Measurements from ENCODE around the gene HNRNPDL.
"Not testable (repeated sequence)": the region's sequence is repeated elsewhere in the genome, so short reads cannot be mapped to it uniquely, and the experiment has no call there.

Gene HNRNPDL

GRCh38 chr4:82423245-82424054 lies 6.8 kb downstream of the HNRNPDL start:
- Mint-ChIP-seq H3K27me3 (no peaks in the 10 kb centered on the region), H3K27ac (peak overlapping the region; percentile 86), H3K4me1 (ENCODE audit: low read depth) (peaks cover 60% of the 10 kb centered on the region), H3K4me3 (peak overlapping the region; percentile 48), H3K36me3 (peaks cover 38% of the 10 kb centered on the region), H3K9me3 (ENCODE audit: low read depth) (no peaks in the 10 kb centered on the region)

- Mint-ChIP-seq H3K9me3 (ENCODE audit: low read depth) (no peaks in the 10 kb centered on the region), H3K4me3 (no peak overlapping the region), H3K27ac (peak overlapping the region; percentile 86), H3K4me1 (ENCODE audit: low read depth) (peaks cover 55% of the 10 kb centered on the region), H3K27me3 (no peaks in the 10 kb centered on the region), H3K36me3 (peaks cover 31% of the 10 kb centered on the region)
Observed at GRCh38 chr4:82422616-82423015, 7.6 kb downstream of the HNRNPDL start.

GRCh38 chr4:82421796-82422560 lies 8.3 kb downstream of the HNRNPDL start:
- H3K27ac Mint-ChIP-seq = peak overlapping the region; percentile 70
- H3K9me3 Mint-ChIP-seq (ENCODE audit: low read depth) = no peaks in the 10 kb centered on the region
- peaks cover 26% of the 10 kb centered on the region for H3K36me3 Mint-ChIP-seq
- no peak overlapping the region for H3K4me3 Mint-ChIP-seq
- H3K27me3 Mint-ChIP-seq = no peaks in the 10 kb centered on the region
- peaks cover 49% of the 10 kb centered on the region for H3K4me1 Mint-ChIP-seq (ENCODE audit: low read depth)

GRCh38 chr4:82419451-82419850 lies 10.8 kb downstream of the HNRNPDL start:
- Mint-ChIP-seq H3K27ac (no peak overlapping the region), H3K36me3 (peaks cover 10% of the 10 kb centered on the region), H3K4me1 (ENCODE audit: low read depth) (peaks cover 27% of the 10 kb centered on the region), H3K27me3 (peaks cover 7% of the 10 kb centered on the region), H3K4me3 (no peak overlapping the region), H3K9me3 (ENCODE audit: low read depth) (no peaks in the 10 kb centered on the region)

- Mint-ChIP-seq H3K9me3 (ENCODE audit: low read depth) (no peaks in the 10 kb centered on the region), H3K36me3 (no peaks in the 10 kb centered on the region), H3K4me3 (peak overlapping the region; percentile 42), H3K27me3 (peaks cover 9% of the 10 kb centered on the region), H3K27ac (no peak overlapping the region), H3K4me1 (ENCODE audit: low read depth) (peaks cover 7% of the 10 kb centered on the region)
Observed at GRCh38 chr4:82415922-82416365, 14.3 kb downstream of the HNRNPDL start.

GRCh38 chr4:82415061-82415460 lies 15.2 kb downstream of the HNRNPDL start:
- not testable (repeated sequence) for H3K36me3 Mint-ChIP-seq; H3K27ac Mint-ChIP-seq; H3K4me3 Mint-ChIP-seq; H3K27me3 Mint-ChIP-seq; H3K9me3 Mint-ChIP-seq (ENCODE audit: low read depth); H3K4me1 Mint-ChIP-seq (ENCODE audit: low read depth)

- H3K4me3 Mint-ChIP-seq = no peak overlapping the region
- H3K4me1 Mint-ChIP-seq (ENCODE audit: low read depth) = peaks cover 1% of the 10 kb centered on the region
- H3K27me3 Mint-ChIP-seq = peaks cover 1% of the 10 kb centered on the region
- H3K9me3 Mint-ChIP-seq (ENCODE audit: low read depth) = no peaks in the 10 kb centered on the region
- H3K27ac Mint-ChIP-seq = no peak overlapping the region
- H3K36me3 Mint-ChIP-seq = no peaks in the 10 kb centered on the region
Observed at GRCh38 chr4:82403725-82404124, 26.5 kb downstream of the HNRNPDL start.

- peaks cover 1% of the 10 kb centered on the region for H3K27me3 Mint-ChIP-seq
- H3K27ac Mint-ChIP-seq = no peak overlapping the region
- H3K4me1 Mint-ChIP-seq (ENCODE audit: low read depth) = peaks cover 1% of the 10 kb centered on the region
- H3K4me3 Mint-ChIP-seq = no peak overlapping the region
- no peaks in the 10 kb centered on the region for H3K9me3 Mint-ChIP-seq (ENCODE audit: low read depth)
- no peaks in the 10 kb centered on the region for H3K36me3 Mint-ChIP-seq
Observed at GRCh38 chr4:82402196-82402775, 28.0 kb downstream of the HNRNPDL start.

GRCh38 chr4:82401600-82401999 lies 28.7 kb downstream of the HNRNPDL start:
- H3K4me1 Mint-ChIP-seq (ENCODE audit: low read depth) = peaks cover 1% of the 10 kb centered on the region
- H3K9me3 Mint-ChIP-seq (ENCODE audit: low read depth) = no peaks in the 10 kb centered on the region
- no peaks in the 10 kb centered on the region for H3K36me3 Mint-ChIP-seq
- H3K27me3 Mint-ChIP-seq = peaks cover 1% of the 10 kb centered on the region
- H3K27ac Mint-ChIP-seq = no peak overlapping the region
- H3K4me3 Mint-ChIP-seq = no peak overlapping the region

GRCh38 chr4:82398263-82398662 lies 32.0 kb downstream of the HNRNPDL start:
- H3K4me3 Mint-ChIP-seq = no peak overlapping the region
- H3K27ac Mint-ChIP-seq = no peak overlapping the region
- peaks cover 1% of the 10 kb centered on the region for H3K27me3 Mint-ChIP-seq
- H3K4me1 Mint-ChIP-seq (ENCODE audit: low read depth) = no peaks in the 10 kb centered on the region
- H3K36me3 Mint-ChIP-seq = no peaks in the 10 kb centered on the region
- H3K9me3 Mint-ChIP-seq (ENCODE audit: low read depth) = no peaks in the 10 kb centered on the region

- peaks cover 1% of the 10 kb centered on the region for H3K27me3 Mint-ChIP-seq
- H3K4me3 Mint-ChIP-seq = no peak overlapping the region
- no peak overlapping the region for H3K27ac Mint-ChIP-seq
- no peaks in the 10 kb centered on the region for H3K36me3 Mint-ChIP-seq
- no peaks in the 10 kb centered on the region for H3K9me3 Mint-ChIP-seq (ENCODE audit: low read depth)
- H3K4me1 Mint-ChIP-seq (ENCODE audit: low read depth) = no peaks in the 10 kb centered on the region
Observed at GRCh38 chr4:82397527-82397926, 32.7 kb downstream of the HNRNPDL start.

GRCh38 chr4:82394896-82395295 lies 35.4 kb downstream of the HNRNPDL start:
- Mint-ChIP-seq H3K27me3 (no peaks in the 10 kb centered on the region), H3K9me3 (ENCODE audit: low read depth) (no peaks in the 10 kb centered on the region), H3K27ac (no peak overlapping the region), H3K4me3 (no peak overlapping the region), H3K4me1 (ENCODE audit: low read depth) (no peaks in the 10 kb centered on the region), H3K36me3 (no peaks in the 10 kb centered on the region)

- H3K27ac Mint-ChIP-seq; H3K4me3 Mint-ChIP-seq; H3K36me3 Mint-ChIP-seq; H3K27me3 Mint-ChIP-seq; H3K9me3 Mint-ChIP-seq (ENCODE audit: low read depth); H3K4me1 Mint-ChIP-seq (ENCODE audit: low read depth): not testable (repeated sequence)
Observed at GRCh38 chr4:82390061-82390460, 40.2 kb downstream of the HNRNPDL start.

- no peak overlapping the region for H3K4me3 Mint-ChIP-seq
- H3K27me3 Mint-ChIP-seq = no peaks in the 10 kb centered on the region
- no peaks in the 10 kb centered on the region for H3K4me1 Mint-ChIP-seq (ENCODE audit: low read depth)
- H3K9me3 Mint-ChIP-seq (ENCODE audit: low read depth) = no peaks in the 10 kb centered on the region
- no peak overlapping the region for H3K27ac Mint-ChIP-seq
- H3K36me3 Mint-ChIP-seq = no peaks in the 10 kb centered on the region
Observed at GRCh38 chr4:82388405-82388804, 41.9 kb downstream of the HNRNPDL start.

GRCh38 chr4:82386312-82386711 lies 44.0 kb downstream of the HNRNPDL start:
- not testable (repeated sequence) for H3K4me3 Mint-ChIP-seq; H3K4me1 Mint-ChIP-seq (ENCODE audit: low read depth); H3K9me3 Mint-ChIP-seq (ENCODE audit: low read depth); H3K36me3 Mint-ChIP-seq; H3K27ac Mint-ChIP-seq; H3K27me3 Mint-ChIP-seq

Measured in activated naive CD8-positive, alpha-beta T cell (primary cell).